ENCODE measurements around the gene PDE9A.

The PDE9A gene

DNA sequence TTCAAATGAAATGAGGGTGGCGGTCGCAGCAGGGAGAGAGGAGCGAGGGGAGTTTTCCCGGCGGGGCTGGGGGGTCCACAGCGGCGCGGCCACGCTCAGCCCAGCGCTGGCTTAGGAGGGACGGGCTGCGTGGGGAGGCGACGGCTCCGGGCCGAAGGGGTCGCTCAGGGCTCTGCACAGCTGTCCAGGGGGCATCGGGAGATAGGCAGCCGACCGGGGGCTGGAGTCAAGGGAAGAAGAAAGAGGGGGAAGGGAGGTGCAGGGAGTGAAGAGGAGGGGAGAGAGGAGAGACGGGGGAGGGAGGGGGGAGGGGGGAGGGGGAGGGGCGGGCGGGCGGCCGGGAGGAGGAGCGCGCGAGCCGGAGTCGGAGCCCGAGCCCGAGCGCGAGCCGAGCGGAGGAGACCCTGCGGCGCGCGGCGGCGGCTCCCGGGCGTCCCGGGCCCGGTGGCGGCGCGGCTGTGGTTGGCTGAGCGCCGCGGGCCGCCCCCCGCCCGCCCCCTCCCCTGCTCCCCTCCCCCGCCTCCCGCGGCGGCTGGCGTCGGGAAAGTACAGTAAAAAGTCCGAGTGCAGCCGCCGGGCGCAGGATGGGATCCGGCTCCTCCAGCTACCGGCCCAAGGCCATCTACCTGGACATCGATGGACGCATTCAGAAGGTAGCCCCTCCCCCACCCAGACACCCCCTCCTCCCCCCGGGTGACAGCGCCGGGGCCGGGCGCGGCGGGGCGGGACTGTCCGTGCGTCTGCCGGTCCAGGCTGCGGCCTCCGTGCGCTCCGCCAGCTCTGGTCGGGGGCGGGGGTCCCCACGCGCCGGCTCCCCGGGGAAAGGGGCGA lies at the start of gene PDE9A:
Gene PDE9A (plus strand): TSS at position 391 of the 831 bp plus-strand sequence. CDS start 194 bp downstream, at position 585.
- TF ChIP-seq, protein P1, sequence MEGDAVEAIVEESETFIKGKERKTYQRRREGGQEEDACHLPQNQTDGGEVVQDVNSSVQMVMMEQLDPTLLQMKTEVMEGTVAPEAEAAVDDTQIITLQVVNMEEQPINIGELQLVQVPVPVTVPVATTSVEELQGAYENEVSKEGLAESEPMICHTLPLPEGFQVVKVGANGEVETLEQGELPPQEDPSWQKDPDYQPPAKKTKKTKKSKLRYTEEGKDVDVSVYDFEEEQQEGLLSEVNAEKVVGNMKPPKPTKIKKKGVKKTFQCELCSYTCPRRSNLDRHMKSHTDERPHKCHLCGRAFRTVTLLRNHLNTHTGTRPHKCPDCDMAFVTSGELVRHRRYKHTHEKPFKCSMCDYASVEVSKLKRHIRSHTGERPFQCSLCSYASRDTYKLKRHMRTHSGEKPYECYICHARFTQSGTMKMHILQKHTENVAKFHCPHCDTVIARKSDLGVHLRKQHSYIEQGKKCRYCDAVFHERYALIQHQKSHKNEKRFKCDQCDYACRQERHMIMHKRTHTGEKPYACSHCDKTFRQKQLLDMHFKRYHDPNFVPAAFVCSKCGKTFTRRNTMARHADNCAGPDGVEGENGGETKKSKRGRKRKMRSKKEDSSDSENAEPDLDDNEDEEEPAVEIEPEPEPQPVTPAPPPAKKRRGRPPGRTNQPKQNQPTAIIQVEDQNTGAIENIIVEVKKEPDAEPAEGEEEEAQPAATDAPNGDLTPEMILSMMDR (IDR thresholded peaks at IDR 0.05; ENCODE audit: low read depth, low read length), result no peak

DNA sequence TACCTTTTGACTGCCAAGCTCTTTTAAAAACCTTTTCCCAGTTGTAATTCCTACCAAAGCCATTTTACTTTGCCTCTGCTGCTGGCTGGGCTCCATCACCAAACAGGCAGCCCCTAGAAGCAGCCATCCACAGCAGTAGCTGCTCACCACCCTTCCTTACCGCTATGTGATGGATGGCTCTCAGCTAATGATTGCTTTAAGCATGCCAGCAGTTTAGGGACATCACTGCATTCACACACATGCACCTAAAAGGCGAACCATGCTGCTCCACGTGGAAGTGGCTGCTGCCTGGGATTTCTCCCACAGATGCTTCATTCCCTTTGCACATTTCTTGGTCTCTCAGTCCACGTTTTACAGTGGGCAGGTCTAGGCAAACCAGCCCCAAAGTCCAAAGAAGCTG lies 46.3 kb upstream of the PDE9A start:
- TF ChIP-seq, protein P1 (IDR thresholded peaks at IDR 0.05; ENCODE audit: low read depth, low read length), result no peak

More for the DNA sequence above, at the start of gene PDE9A:
- peak within 1 kb of the TSS; percentile 30 for H3K4me3 ChIP-seq (ENCODE audit: low read depth, low read length)

DNA sequence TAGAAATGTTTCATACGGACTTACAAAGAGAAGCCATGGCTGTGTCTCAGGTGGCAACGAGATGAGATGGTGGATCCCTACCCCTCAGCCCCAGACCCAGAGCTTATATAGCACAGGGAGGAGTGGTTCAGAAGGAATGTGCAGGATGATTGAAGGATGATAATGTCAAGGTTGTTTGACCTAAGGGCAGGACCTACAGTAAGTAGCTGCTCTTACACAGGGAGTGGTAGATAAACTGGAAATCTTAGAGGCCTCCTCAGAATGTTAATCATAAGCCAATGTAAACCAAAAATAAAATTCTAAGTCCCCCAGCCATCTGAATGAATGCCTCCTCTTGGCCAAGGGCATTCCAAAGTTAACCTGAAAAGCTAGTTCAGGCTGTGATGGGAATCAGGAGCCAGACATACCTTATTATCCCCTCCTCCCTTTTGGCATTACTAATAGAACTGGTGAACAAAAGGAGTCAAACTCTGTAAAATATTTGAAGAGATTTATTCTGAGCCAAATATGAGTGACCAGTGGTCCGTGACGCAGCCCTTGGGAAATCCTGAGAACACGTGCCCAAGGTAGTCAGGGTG lies 45.8 kb upstream of the PDE9A start:
- H3K4me3 ChIP-seq (ENCODE audit: low read depth, low read length), result no peak overlapping the region
- TF ChIP-seq, protein P1 (IDR thresholded peaks at IDR 0.05; ENCODE audit: low read depth, low read length), result no peak

More for the DNA sequence above, 46.3 kb upstream of the PDE9A start:
- no peak overlapping the region for H3K4me3 ChIP-seq (ENCODE audit: low read depth, low read length)

DNA sequence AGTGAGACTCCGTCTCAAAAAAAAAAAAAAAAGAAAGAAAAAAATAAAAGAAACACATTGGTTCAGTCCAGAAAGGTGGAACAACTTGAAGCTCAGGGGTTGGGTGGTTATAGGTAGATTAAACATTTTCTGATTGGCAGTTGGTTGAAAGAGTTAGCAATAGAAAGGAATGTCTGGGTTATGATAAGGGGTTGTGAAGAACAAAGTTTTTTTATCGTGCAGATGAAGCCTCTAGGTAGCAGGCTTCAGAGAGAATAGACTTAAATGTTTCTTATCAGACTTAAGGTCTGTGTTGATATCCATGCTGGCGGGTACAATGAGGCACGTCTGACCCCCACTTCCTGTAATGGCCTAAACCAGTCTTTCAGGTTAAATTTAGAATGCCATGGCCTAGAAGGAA lies 45.0 kb upstream of the PDE9A start:
- TF ChIP-seq, protein P1 (IDR thresholded peaks at IDR 0.05; ENCODE audit: low read depth, low read length), result no peak

DNA sequence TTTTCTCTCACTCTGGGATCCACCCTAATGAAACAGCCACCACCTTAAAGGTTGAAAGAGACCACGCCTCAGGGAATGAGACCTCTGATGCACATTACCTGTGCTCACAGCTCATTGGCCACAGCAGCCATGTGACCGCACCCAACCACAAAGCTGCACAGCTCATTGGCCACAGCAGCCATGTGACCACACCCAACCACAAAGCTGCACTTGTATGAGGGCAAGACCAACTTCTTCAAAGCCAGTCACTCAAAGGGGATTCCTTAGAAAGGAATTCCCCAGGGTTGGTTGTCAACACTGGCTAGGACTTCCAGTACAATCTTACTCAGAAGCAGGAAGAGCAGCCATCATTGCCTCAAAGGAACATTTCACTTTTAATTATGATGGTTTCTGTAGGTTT lies 43.6 kb upstream of the PDE9A start:
- TF ChIP-seq, protein P1 (IDR thresholded peaks at IDR 0.05; ENCODE audit: low read depth, low read length), result no peak
- H3K4me3 ChIP-seq (ENCODE audit: low read depth, low read length), result no peak overlapping the region

More for the DNA sequence above, 45.0 kb upstream of the PDE9A start:
- H3K4me3 ChIP-seq (ENCODE audit: low read depth, low read length), result no peak overlapping the region

DNA sequence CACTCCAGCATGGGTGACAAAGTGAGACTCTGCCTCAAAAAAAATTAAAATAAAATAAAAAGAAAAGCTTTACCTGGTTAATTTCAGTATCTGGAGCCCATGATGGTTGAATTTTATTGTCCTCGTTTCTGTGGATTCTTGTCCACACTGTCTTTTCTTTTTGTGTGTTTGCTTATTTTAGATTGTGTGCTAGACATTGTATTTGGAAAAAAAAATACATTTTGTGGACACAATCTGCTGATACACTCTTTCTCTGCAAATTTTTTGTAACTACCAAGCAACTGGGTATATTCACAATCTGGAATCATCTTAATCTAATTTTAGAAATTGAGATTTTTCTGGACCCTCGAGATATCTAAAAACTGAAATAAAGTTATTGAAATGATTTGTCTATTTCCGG lies 41.6 kb upstream of the PDE9A start:
- no peak overlapping the region for H3K4me3 ChIP-seq (ENCODE audit: low read depth, low read length)
- TF ChIP-seq, protein P1 (IDR thresholded peaks at IDR 0.05; ENCODE audit: low read depth, low read length), result no peak

DNA sequence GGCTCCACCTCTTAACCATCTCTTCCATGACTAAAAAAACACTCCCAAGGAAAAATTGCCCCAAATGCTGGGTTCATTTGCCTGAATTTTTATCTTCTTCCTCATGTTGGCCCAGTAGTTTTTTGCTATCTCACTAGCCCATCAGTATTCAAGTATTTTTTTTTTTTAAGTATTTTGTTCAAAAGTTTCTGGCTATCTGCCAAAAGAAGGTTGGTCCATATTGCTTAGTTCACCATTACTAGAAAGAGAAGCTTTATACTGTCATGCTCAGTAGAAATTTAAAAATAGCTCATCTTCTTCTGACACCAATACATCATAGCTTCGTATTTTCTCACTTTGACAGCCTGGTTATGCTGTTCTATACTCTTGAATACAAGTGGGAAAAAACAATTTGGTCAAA lies 41.0 kb upstream of the PDE9A start:
- TF ChIP-seq, protein P1 (IDR thresholded peaks at IDR 0.05; ENCODE audit: low read depth, low read length), result no peak
- no peak overlapping the region for H3K4me3 ChIP-seq (ENCODE audit: low read depth, low read length)
